GM19023 (cell line): ENCODE results near the gene ENOPH1.

Experiments
- ATAC-seq: cut with Tn5 transposase; IDR thresholded peaks from one replicate; pipeline ENCODE4 v1.9.1; 2021; ENCODE audit warnings: mild to moderate bottlenecking, moderate library complexity; ENCODE audit not compliant: unreplicated experiment

ENOPH1 gene

GRCh38 chr4:82508011-82508410 is 77.6 kb downstream of the ENOPH1 start:
- ATAC-seq = no peak

- no peak for ATAC-seq
These were observed 78.5 kb downstream of the ENOPH1 start for GRCh38 chr4:82508806-82509428.

- no peak for ATAC-seq
These were observed 79.8 kb downstream of the ENOPH1 start for GRCh38 chr4:82510216-82510615.
